K562 (cell line): ENCODE data around the gene ING2. TPM values are rescaled to one million over a fixed set of nuclear protein-coding genes. Genes with fewer than 3 reads are reported as not detected.

ENCODE experiments used
- KDM1A ChIP-seq, 2 experiments: fragments of 450-650 bp; IDR thresholded peaks; 2 replicates each; pipeline ENCODE4 v1.6.1; 2016; ENCODE audit warnings: mild to moderate bottlenecking in 2 of 2
- ZBTB34 ChIP-seq: fragments of 250-450 bp; sonication (Bioruptor Pico); IDR thresholded peaks from 2 replicates; pipeline ENCODE4 v1.8.0; 2021; ENCODE audit warnings: mild to moderate bottlenecking, moderate library complexity
- ZNF263 ChIP-seq: sonication (generic); formaldehyde crosslinking; IDR thresholded peaks from 2 replicates; pipeline ENCODE4 v1.8.0; 2022; ENCODE audit warnings: mild to moderate bottlenecking, missing genetic modification reagents, borderline replicate concordance
- polyA plus RNA-seq, 8 experiments: library from polyadenylated mRNA; depleted of rRNA in 4 of 8; stranded (reverse) in 5 of 8; unstranded in 3 of 8; fragments of >200 nt; fragmentation: Nextera tagmentation in 2 of 8; fragmentation: Illumina TruSeq in 1 of 8; extraction: Ambion mirVana in 2 of 8; extraction: Trizol in 1 of 8; gene quantifications; 2 replicates each; pipeline versions ENCODE4 v1.2.1 to v1.2.3, GENCODE V29; 2011 to 2014; ENCODE audit warnings: inconsistent platforms in 1 of 8, missing spikeins in 1 of 8
- total RNA-seq, 7 experiments: library from RNA; depleted of rRNA in 6 of 7; stranded (reverse); fragments of >200 nt in 6 of 7; fragmentation: Illumina TruSeq in 2 of 7; extraction: Trizol in 2 of 7; gene quantifications; 2 replicates each; pipeline versions ENCODE4 v1.2.1 to v1.2.3, GENCODE V29; 2011 to 2021; ENCODE audit warnings: low replicate concordance in 1 of 7
- TF ChIP-seq, protein P1 (sequence below): fragments of 450-650 bp; IDR thresholded peaks from 2 replicates; pipeline ENCODE4 v1.6.1; 2016; ENCODE audit warnings: low read depth

Gene ING2
- total and polyA plus RNA-seq, 9 of the 15 experiments (the other 6 are each of a cell fraction or from before 2014, with no cell fraction given) = 2.9 to 21.4 (median 12.4) TPM

DNA sequence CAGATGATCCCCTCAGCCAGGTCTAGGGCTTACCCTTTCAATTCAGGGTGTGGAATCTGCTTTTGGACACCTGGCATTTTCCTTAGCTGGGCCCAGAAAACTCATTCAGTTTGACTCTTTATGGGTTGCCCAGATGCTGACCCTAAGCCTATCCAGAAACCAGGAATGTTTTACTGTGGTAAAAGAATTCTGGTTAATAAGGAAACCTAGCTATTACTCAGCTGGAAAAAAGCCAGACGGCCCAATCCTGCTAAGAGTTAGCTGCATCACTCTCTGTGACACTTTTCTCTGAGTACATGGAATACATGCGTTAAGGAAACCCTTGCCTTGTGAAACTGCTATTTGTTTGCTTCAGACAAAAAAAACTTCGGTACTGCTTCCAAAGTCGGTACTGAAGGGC lies 28.0 kb downstream of the ING2 start (continued):
- TF ChIP-seq, protein P1, sequence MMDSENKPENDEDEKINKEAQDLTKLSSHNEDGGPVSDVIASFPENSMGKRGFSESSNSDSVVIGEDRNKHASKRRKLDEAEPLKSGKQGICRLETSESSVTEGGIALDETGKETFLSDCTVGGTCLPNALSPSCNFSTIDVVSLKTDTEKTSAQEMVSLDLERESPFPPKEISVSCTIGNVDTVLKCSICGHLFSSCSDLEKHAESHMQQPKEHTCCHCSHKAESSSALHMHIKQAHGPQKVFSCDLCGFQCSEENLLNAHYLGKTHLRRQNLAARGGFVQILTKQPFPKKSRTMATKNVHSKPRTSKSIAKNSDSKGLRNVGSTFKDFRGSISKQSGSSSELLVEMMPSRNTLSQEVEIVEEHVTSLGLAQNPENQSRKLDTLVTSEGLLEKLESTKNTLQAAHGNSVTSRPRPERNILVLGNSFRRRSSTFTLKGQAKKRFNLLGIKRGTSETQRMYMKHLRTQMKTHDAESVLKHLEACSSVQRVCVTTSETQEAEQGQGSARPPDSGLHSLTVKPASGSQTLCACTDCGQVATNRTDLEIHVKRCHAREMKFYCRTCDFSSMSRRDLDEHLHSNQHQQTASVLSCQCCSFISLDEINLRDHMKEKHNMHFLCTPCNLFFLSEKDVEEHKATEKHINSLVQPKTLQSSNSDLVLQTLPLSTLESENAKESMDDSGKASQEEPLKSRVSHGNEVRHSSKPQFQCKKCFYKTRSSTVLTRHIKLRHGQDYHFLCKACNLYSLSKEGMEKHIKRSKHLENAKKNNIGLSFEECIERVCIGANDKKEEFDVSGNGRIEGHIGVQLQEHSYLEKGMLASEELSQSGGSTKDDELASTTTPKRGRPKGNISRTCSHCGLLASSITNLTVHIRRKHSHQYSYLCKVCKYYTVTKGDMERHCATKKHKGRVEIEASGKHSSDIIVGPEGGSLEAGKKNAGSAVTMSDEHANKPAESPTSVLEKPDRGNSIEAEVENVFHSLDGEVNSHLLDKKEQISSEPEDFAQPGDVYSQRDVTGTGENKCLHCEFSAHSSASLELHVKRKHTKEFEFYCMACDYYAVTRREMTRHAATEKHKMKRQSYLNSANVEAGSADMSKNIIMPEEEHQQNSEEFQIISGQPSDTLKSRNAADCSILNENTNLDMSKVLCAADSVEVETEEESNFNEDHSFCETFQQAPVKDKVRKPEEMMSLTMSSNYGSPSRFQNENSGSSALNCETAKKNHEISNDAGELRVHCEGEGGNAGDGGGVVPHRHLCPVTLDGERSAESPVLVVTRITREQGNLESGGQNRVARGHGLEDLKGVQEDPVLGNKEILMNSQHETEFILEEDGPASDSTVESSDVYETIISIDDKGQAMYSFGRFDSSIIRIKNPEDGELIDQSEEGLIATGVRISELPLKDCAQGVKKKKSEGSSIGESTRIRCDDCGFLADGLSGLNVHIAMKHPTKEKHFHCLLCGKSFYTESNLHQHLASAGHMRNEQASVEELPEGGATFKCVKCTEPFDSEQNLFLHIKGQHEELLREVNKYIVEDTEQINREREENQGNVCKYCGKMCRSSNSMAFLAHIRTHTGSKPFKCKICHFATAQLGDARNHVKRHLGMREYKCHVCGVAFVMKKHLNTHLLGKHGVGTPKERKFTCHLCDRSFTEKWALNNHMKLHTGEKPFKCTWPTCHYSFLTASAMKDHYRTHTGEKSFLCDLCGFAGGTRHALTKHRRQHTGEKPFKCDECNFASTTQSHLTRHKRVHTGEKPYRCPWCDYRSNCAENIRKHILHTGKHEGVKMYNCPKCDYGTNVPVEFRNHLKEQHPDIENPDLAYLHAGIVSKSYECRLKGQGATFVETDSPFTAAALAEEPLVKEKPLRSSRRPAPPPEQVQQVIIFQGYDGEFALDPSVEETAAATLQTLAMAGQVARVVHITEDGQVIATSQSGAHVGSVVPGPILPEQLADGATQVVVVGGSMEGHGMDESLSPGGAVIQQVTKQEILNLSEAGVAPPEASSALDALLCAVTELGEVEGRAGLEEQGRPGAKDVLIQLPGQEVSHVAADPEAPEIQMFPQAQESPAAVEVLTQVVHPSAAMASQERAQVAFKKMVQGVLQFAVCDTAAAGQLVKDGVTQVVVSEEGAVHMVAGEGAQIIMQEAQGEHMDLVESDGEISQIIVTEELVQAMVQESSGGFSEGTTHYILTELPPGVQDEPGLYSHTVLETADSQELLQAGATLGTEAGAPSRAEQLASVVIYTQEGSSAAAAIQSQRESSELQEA = no peak
- TF ChIP-seq KDM1A (IDR thresholded peaks at IDR 0.05) (no peak), ZBTB34 (no peak), ZNF263 (CRISPR knock-in tag) (no peak)
